Measurements from ENCODE around the gene RRBP1. TPM values are rescaled to one million over a fixed set of nuclear protein-coding genes. Genes with fewer than 3 reads are reported as not detected.

Gene RRBP1
- total RNA-seq, 1 experiment from 2014 or later: 83.3 TPM

GRCh38 chr20:17627101-17627955, 54.7 kb downstream of the RRBP1 start:
- Histone ChIP-seq H3K9me3 (no peaks in the 10 kb centered on the region), H3K4me3 (no peak overlapping the region), H3K27me3 (no peaks in the 10 kb centered on the region), H3K36me3 (peaks cover 16% of the 10 kb centered on the region)
- DNase-seq: no peak

DNA sequence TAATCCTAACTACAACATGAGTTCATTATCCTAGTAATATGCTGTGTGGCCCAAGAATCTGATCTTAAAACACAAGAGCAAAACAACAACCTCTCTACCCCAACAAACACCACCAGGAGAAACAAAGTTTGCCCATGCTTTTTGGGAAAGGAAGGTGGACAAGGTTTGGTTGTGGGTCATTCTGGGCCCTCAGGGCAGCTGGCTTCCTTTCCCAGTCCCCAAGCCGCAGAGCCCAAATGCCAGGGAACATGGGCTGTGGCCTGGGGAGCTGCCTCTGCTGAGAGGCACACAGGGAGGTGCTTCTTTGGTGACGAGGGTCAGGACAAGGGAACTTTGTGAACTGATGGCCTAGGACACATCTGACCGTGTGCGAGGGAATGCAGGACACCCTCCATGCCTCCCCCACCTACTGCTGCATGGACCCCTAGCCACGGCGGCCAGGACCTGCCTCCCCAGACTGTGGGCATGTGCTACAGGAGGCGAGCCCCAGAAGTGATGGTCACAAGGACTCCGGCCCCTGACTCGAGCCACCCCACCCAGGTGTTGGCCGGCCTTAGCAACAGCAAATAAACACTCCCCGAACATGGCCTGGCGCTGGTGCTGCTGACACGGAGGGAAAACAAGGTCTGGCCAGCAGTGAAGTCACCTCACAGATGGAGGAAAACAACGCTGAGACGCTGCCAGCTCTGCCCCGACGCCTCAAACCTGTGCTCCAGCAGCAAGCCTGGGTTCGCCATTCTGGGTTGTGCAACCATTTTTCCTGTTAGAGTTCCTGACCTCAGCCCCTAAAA, 55.6 kb downstream of the RRBP1 start:
- H3K36me3 ChIP-seq: peaks cover 12% of the 10 kb centered on the region

GRCh38 chr20:17625246-17626051, 56.6 kb downstream of the RRBP1 start:
- Histone ChIP-seq H3K36me3 (peaks cover 7% of the 10 kb centered on the region), H3K4me3 (no peak overlapping the region), H3K9me3 (no peaks in the 10 kb centered on the region), H3K27me3 (no peaks in the 10 kb centered on the region)
- DNase-seq: no peak

More for the DNA sequence above, 55.6 kb downstream of the RRBP1 start:
- H3K4me3 ChIP-seq: no peak overlapping the region
- DNase-seq: no peak
- H3K9me3 ChIP-seq: no peaks in the 10 kb centered on the region
- H3K27me3 ChIP-seq: no peaks in the 10 kb centered on the region

GRCh38 chr20:17624551-17625245, 57.3 kb downstream of the RRBP1 start:
- DNase-seq: no peak
- H3K9me3 ChIP-seq: no peaks in the 10 kb centered on the region
- no peak overlapping the region for H3K4me3 ChIP-seq

GRCh38 chr20:17624070-17624469, 58.0 kb downstream of the RRBP1 start:
- Histone ChIP-seq H3K27me3 (no peaks in the 10 kb centered on the region), H3K9me3 (no peaks in the 10 kb centered on the region), H3K4me3 (no peak overlapping the region), H3K36me3 (peaks cover 2% of the 10 kb centered on the region)
- no peak for DNase-seq

More at GRCh38 chr20:17624551-17625245, 57.3 kb downstream of the RRBP1 start:
- Histone ChIP-seq H3K27me3 (no peaks in the 10 kb centered on the region), H3K36me3 (peaks cover 2% of the 10 kb centered on the region)

GRCh38 chr20:17622851-17623508, 59.1 kb downstream of the RRBP1 start:
- H3K27me3 ChIP-seq: no peaks in the 10 kb centered on the region
- DNase-seq: no peak
- peaks cover 6% of the 10 kb centered on the region for H3K36me3 ChIP-seq

GRCh38 chr20:17622086-17622850, 59.8 kb downstream of the RRBP1 start:
- Histone ChIP-seq H3K9me3 (no peaks in the 10 kb centered on the region), H3K27me3 (no peaks in the 10 kb centered on the region), H3K36me3 (peaks cover 9% of the 10 kb centered on the region), H3K4me3 (no peak overlapping the region)
- DNase-seq: no peak

More at GRCh38 chr20:17622851-17623508, 59.1 kb downstream of the RRBP1 start:
- Histone ChIP-seq H3K9me3 (no peaks in the 10 kb centered on the region), H3K4me3 (no peak overlapping the region)

DNA sequence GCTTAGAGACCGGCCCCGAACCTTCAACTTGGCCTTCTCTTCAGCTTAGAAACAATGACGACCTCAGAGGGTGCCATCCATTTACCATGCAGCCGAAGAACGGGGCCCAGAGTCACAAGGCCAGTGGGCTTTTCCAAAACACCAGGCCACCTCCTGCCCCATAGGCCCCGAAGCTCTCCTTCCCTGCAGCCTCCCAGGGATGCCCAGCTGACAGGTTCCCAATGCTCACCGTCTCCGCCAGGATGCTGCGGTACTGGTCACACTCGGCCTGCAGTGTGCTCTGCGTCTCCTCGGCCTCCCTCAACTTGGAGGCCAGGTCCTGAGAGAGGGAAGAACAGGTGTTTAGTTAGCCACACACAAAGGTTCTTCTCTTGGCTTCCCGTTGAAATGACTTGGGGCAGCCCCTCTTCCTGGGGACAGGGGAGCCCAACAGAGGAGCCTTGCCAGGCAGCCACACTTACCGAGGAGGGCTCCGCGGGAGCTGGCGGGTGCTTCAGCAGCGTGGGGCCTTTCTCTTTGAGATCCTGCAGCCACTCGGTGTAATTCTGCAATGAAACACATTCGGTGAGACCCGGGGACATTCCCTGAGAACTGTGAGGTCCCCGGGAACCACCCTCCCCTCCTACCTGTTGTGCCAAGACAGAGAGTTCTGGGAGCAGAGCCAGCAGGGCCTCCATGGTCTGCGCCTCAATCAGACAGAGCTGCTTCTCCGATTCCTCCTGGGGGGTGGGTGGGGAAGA, 60.6 kb downstream of the RRBP1 start:
- Histone ChIP-seq H3K36me3 (peaks cover 12% of the 10 kb centered on the region), H3K27me3 (no peaks in the 10 kb centered on the region), H3K4me3 (no peak overlapping the region), H3K9me3 (no peaks in the 10 kb centered on the region)
- DNase-seq: no peak

DNA sequence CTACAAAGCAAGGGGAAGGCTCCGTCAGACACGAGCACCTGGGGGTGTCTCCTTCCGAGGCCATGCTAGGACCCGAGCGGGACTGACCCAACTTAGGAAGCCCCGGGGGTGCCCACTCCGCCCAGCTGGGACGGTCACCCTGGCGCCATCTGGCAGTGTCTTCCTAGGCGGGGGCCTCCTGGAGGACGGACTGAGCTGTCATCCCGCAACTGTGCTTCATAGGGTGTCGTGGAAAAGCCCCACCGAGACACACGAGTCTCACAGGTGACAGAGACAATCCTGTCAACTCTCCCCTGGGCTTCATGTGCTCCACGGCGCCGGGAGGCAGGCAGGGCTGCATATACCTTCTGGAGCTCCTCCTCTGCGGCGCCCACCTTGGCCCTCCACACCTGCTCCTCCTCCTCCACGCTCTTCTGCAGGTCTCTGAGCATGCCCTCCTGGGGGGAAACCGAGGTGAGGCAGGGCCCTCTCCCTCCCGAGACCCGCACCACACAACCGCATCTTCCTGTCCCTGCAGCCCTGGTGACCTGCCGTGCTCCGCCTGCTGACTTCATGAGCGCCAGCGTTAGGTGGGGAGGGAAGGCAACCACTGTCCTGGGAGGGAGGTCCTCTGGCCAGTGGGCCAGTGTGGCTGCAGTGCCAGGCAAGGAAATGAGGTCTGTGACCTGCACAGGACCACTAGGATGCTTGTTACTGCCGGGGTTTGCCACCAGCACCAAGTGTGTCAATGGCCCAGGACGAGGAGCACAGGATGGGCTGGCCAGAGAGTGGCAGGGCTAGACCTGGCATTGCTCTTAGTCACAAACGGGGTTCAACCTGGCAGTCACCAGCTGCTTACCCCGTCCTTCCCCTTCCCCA, 61.4 kb downstream of the RRBP1 start:
- peaks cover 16% of the 10 kb centered on the region for H3K36me3 ChIP-seq

GRCh38 chr20:17619351-17620093, 62.5 kb downstream of the RRBP1 start:
- Histone ChIP-seq H3K4me3 (no peak overlapping the region), H3K9me3 (no peaks in the 10 kb centered on the region), H3K36me3 (peaks cover 16% of the 10 kb centered on the region), H3K27me3 (no peaks in the 10 kb centered on the region)
- no peak for DNase-seq

More for the DNA sequence above, 61.4 kb downstream of the RRBP1 start:
- no peaks in the 10 kb centered on the region for H3K9me3 ChIP-seq
- H3K4me3 ChIP-seq: no peak overlapping the region
- H3K27me3 ChIP-seq: no peaks in the 10 kb centered on the region
- DNase-seq: no peak

DNA sequence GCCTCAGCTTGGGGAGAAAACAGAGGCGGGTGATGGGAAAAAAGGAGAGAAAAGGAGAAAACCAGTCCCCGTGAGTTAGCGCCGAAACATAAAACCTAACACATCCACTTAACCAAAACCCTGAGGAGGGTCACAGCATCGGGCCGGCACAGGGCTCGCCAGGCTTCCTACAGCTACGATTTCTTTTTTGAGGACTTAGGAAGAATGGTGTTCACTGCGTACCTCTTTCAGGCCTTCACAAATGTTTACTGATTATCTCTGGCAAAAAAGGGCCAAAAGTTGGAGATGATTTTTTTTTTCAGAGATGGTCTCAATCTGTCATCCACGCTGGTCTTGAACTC, 63.4 kb downstream of the RRBP1 start:
- Histone ChIP-seq H3K36me3 (peaks cover 16% of the 10 kb centered on the region), H3K9me3 (no peaks in the 10 kb centered on the region), H3K4me3 (no peak overlapping the region), H3K27me3 (no peaks in the 10 kb centered on the region)
- no peak for DNase-seq

DNA sequence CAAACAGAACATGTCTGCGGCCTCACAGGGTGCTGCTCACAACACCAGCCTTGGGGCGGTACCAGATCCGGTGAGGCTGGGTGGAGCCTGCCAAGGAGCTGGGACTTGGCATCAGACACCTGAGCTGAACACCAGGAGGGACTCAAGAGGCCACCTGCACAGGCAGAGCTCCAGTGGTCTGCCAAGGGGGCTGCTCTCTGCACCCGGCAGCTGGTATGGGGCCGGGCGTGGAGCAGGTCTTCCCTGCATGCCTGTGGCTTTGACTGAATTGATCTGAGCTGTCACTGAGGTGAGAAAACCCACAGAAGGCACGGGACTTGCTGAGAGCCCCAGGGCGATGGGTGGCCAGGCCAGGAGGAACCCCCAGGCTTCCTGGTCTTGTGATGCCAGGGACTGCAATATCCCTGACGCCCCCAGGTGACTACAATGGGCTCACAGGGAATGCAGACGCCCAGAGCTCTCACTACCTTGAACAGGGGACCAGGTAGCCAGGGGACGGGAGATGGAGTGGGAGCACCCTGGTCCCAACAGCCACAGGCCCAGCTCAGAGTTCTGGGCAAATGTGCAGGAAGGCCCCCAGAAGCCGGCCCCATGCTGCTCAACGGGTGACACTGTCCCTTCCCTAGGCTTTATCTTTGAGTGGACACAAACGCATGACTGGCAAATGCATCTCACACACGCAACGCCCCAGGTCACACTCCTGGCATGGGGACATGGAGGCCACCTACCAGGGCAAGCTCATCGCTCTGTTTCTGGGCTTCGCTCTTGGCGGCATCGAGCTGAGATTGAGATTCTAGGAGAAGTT, 64.0 kb downstream of the RRBP1 start:
- no peaks in the 10 kb centered on the region for H3K9me3 ChIP-seq
- H3K27me3 ChIP-seq: no peaks in the 10 kb centered on the region
- H3K36me3 ChIP-seq: peaks cover 16% of the 10 kb centered on the region
- DNase-seq: no peak
- H3K4me3 ChIP-seq: no peak overlapping the region
